Smooth muscle cell (in vitro differentiated cells): ENCODE measurements around the gene ACVR1. TPM values are rescaled to one million over a fixed set of nuclear protein-coding genes. Genes with fewer than 3 reads are reported as not detected.

Experiments used
- DNase-seq: peaks from one replicate; lab custom pipeline; 2025; ENCODE audit not compliant: unreplicated experiment; lab: John Stamatoyannopoulos, UW
- H2AFZ ChIP-seq: fragments of 200-600 bp; sonication (generic); 2 replicates; pipeline ENCODE4 v1.6.0; 2016; ENCODE audit warnings: antibody characterized with exemption, low read depth, mild to moderate bottlenecking
- H3F3A ChIP-seq: fragments of 200-600 bp; sonication (generic); 2 replicates; pipeline ENCODE4 v1.6.0; 2017; ENCODE audit warnings: antibody characterized with exemption, low read depth
- H3K27ac ChIP-seq: fragments of 200-600 bp; sonication (generic); 2 replicates; pipeline ENCODE4 v1.5.1; 2016; ENCODE audit warnings: low read depth, mild to moderate bottlenecking
- H3K27me3 ChIP-seq: fragments of 200-600 bp; sonication (generic); 2 replicates; pipeline ENCODE4 v1.6.1; 2016; ENCODE audit warnings: low read depth, mild to moderate bottlenecking
- H3K36me3 ChIP-seq: fragments of 200-600 bp; sonication (generic); 2 replicates; pipeline ENCODE4 v1.5.1; 2016; ENCODE audit warnings: low read depth
- H3K4me1 ChIP-seq: fragments of 200-600 bp; sonication (generic); 2 replicates; pipeline ENCODE4 v1.5.1; 2016; ENCODE audit warnings: low read depth
- H3K4me2 ChIP-seq: fragments of 200-600 bp; sonication (generic); 2 replicates; pipeline ENCODE4 v1.6.0; 2016; ENCODE audit warnings: mild to moderate bottlenecking
- H3K4me3 ChIP-seq: fragments of 200-600 bp; sonication (generic); 2 replicates; pipeline ENCODE4 v1.5.1; 2016; ENCODE audit warnings: mild to moderate bottlenecking
- H3K79me2 ChIP-seq: fragments of 200-600 bp; sonication (generic); 2 replicates; pipeline ENCODE4 v1.6.0; 2016; ENCODE audit warnings: low read depth, mild to moderate bottlenecking
- H3K9ac ChIP-seq: fragments of 200-600 bp; sonication (generic); 2 replicates; pipeline ENCODE4 v1.6.0; 2016; ENCODE audit warnings: low read depth
- H3K9me3 ChIP-seq: fragments of 200-600 bp; sonication (generic); replicated peaks from 2 replicates; pipeline ENCODE4 v1.5.1; 2016; ENCODE audit warnings: low read depth
- H4K20me1 ChIP-seq: fragments of 200-600 bp; sonication (generic); 2 replicates; pipeline ENCODE4 v1.6.0; 2016; ENCODE audit warnings: low read depth
- WGBS: methylation state at CpG from one replicate; pipeline ENCODE4 v1.1.7; 2016; ENCODE audit warnings: low lambda C conversion rate; 5-methylcytosine and 5-hydroxymethylcytosine counted together
- polyA plus RNA-seq: library from polyadenylated mRNA; unstranded; fragments of >200 nt; fragmentation: Nextera tagmentation; extraction: Ambion mirVana; gene quantifications from 2 replicates; pipeline ENCODE4 v1.2.1, GENCODE V29; 2016
- total RNA-seq: library from RNA; depleted of rRNA; stranded (reverse); fragments of >200 nt; gene quantifications from 2 replicates; pipeline ENCODE4 v1.2.3, GENCODE V29; 2014
- TF ChIP-seq, protein P1 (sequence below): fragments of 200-600 bp; sonication (generic); IDR thresholded peaks from 2 replicates; pipeline ENCODE4 v1.5.1; 2017; ENCODE audit warnings: borderline replicate concordance, mild to moderate bottlenecking, antibody characterized with exemption; ENCODE audit not compliant: insufficient read depth, poor library complexity, severe bottlenecking

Gene ACVR1
- total and polyA plus RNA-seq, 2 experiments from 2014 or later: 27.2 to 32.7 TPM

DNA sequence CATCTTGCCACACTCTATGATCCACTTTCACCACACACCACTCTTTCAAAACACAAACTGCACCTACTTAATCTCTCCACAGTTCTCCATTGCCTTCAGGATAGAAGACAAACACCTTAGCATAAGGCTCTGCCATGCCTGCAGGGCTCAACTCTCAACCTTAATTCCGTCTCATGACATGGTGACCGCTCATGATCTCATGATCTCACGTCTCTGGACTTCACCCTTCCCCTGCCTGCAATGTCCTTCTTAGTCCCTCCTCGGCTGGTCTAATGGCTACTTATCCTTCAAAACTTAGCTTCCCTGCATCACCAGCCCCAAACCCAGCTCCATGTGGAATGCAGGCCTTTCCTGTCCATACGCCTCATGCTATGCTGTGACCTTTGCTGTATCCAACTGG lies 85.3 kb downstream of the ACVR1 start:
- TF ChIP-seq, protein P1, sequence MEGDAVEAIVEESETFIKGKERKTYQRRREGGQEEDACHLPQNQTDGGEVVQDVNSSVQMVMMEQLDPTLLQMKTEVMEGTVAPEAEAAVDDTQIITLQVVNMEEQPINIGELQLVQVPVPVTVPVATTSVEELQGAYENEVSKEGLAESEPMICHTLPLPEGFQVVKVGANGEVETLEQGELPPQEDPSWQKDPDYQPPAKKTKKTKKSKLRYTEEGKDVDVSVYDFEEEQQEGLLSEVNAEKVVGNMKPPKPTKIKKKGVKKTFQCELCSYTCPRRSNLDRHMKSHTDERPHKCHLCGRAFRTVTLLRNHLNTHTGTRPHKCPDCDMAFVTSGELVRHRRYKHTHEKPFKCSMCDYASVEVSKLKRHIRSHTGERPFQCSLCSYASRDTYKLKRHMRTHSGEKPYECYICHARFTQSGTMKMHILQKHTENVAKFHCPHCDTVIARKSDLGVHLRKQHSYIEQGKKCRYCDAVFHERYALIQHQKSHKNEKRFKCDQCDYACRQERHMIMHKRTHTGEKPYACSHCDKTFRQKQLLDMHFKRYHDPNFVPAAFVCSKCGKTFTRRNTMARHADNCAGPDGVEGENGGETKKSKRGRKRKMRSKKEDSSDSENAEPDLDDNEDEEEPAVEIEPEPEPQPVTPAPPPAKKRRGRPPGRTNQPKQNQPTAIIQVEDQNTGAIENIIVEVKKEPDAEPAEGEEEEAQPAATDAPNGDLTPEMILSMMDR: no peak
- no peaks in the 10 kb centered on the region for H3K27me3 ChIP-seq
- peak overlapping the region; percentile 69 for H3K27ac ChIP-seq
- DNase-seq: no peak
- H3K9ac ChIP-seq: no peak overlapping the region
- no peaks in the 10 kb centered on the region for H3K9me3 ChIP-seq
- H2AFZ ChIP-seq: no peak overlapping the region
- peaks cover 19% of the 10 kb centered on the region for H4K20me1 ChIP-seq
- H3K79me2 ChIP-seq: peaks cover 9% of the 10 kb centered on the region
- H3K4me2 ChIP-seq: no peak overlapping the region
- no peak overlapping the region for H3K4me3 ChIP-seq
- 78% methylated on average over 5 of the region's 5 CpGs for WGBS
- no peaks in the 10 kb centered on the region for H3K36me3 ChIP-seq
- H3F3A ChIP-seq: peaks cover 18% of the 10 kb centered on the region
- peaks cover 47% of the 10 kb centered on the region for H3K4me1 ChIP-seq

DNA sequence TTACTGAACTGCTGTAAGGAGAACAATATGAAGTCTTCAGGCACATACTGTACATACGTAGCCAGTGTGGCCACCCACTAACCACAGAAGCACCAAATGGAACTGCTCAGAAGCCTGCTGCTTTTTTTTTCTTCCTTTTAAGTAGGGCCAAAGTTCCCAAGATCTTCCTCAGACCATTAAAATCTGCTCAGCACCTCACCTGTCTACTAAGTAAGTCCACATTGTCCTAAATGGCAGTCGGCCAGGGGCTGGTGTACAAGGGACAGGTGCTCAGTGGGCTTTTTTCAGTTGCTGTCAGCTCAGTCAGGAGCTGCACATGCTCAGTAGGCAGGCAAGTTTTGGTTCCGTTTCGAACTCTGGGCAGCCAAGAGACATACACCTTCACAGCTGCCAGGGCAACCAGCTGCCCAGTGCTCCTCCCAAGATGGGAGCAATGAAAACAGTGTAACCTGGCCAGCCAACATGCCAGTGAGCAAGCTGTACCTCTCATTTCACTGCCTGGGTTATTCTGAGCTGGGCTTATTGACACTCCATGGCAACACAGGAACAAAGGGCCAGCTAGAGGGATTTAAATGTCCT lies 86.1 kb downstream of the ACVR1 start:
- Histone ChIP-seq H2AFZ (no peak overlapping the region), H3K4me2 (peak overlapping the region; percentile 9), H3K9ac (no peak overlapping the region), H3K4me1 (peaks cover 52% of the 10 kb centered on the region), H3K4me3 (no peak overlapping the region), H3K79me2 (peaks cover 7% of the 10 kb centered on the region), H3F3A (peaks cover 18% of the 10 kb centered on the region), H3K36me3 (no peaks in the 10 kb centered on the region), H3K9me3 (no peaks in the 10 kb centered on the region), H3K27me3 (no peaks in the 10 kb centered on the region), H4K20me1 (peaks cover 19% of the 10 kb centered on the region), H3K27ac (peak overlapping the region; percentile 69)
- TF ChIP-seq, protein P1: no peak
- WGBS: 78% methylated on average over 4 of the region's 4 CpGs
- no peak for DNase-seq

DNA sequence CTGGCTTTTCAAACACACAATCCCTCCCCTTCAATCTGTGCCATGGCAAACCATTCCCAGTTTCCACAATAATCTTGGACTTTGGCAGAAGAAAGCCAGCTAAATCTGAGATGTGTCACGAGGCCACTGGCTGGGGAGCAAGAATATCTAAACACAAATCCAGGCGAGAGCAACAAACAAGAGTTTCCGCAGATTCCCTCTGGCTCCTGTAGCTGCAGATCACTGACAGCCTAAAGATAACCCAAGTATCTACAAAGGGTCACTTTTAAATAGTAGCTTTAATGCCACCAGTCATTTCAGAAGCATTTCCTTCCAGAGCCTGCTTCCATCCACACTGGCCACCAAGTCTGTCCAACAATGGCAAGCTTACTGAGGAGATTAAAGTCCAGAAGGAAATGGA lies 86.9 kb downstream of the ACVR1 start:
- peak overlapping the region; percentile 9 for H3K4me2 ChIP-seq
- WGBS: 33% methylated on average over 3 of the region's 3 CpGs
- peak overlapping the region; percentile 69 for H3K27ac ChIP-seq
- no peak overlapping the region for H2AFZ ChIP-seq
- DNase-seq: no peak
- peaks cover 7% of the 10 kb centered on the region for H3K79me2 ChIP-seq
- H3K36me3 ChIP-seq: no peaks in the 10 kb centered on the region
- H3F3A ChIP-seq: peaks cover 14% of the 10 kb centered on the region
- no peaks in the 10 kb centered on the region for H3K27me3 ChIP-seq
- H3K9me3 ChIP-seq: no peaks in the 10 kb centered on the region
- H4K20me1 ChIP-seq: peaks cover 19% of the 10 kb centered on the region
- H3K4me1 ChIP-seq: peaks cover 57% of the 10 kb centered on the region
- TF ChIP-seq, protein P1: no peak
- no peak overlapping the region for H3K4me3 ChIP-seq
- H3K9ac ChIP-seq: no peak overlapping the region

DNA sequence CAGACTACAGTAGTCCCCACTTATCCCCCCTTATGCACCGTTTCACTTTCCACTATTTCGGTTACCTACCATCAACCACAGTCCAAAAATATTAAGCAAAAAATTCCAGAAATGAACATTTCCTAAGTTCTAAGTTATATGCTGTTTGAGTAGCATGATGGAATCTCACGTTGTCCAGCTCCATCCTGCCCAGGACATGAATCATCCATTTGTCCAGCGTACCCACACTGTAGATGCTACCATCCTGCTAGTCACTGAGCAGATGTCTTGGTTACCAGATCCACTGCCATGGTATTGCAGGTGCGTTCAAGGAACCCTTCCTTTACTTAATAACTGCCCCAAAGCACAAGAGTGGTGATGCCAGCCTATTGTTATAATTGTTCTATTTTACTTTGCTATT lies 87.9 kb downstream of the ACVR1 start:
- Histone ChIP-seq H3K36me3 (no peaks in the 10 kb centered on the region), H3K27ac (no peak overlapping the region), H3F3A (peaks cover 3% of the 10 kb centered on the region), H3K9ac (no peak overlapping the region), H2AFZ (no peak overlapping the region), H3K9me3 (no peaks in the 10 kb centered on the region), H3K27me3 (no peaks in the 10 kb centered on the region), H3K4me3 (no peak overlapping the region), H3K4me2 (peak overlapping the region; percentile 47), H4K20me1 (peaks cover 16% of the 10 kb centered on the region), H3K79me2 (peaks cover 7% of the 10 kb centered on the region), H3K4me1 (peaks cover 53% of the 10 kb centered on the region)
- DNase-seq: no peak
- TF ChIP-seq, protein P1: no peak
- WGBS: 87% methylated on average over 5 of the region's 5 CpGs
